GM21529 (cell line): ENCODE results near the gene TMEM132C.

Experiments used
- ATAC-seq: cut with Tn5 transposase; IDR thresholded peaks from one replicate; pipeline ENCODE4 v1.9.1; 2021; ENCODE audit not compliant: unreplicated experiment

TMEM132C gene

DNA sequence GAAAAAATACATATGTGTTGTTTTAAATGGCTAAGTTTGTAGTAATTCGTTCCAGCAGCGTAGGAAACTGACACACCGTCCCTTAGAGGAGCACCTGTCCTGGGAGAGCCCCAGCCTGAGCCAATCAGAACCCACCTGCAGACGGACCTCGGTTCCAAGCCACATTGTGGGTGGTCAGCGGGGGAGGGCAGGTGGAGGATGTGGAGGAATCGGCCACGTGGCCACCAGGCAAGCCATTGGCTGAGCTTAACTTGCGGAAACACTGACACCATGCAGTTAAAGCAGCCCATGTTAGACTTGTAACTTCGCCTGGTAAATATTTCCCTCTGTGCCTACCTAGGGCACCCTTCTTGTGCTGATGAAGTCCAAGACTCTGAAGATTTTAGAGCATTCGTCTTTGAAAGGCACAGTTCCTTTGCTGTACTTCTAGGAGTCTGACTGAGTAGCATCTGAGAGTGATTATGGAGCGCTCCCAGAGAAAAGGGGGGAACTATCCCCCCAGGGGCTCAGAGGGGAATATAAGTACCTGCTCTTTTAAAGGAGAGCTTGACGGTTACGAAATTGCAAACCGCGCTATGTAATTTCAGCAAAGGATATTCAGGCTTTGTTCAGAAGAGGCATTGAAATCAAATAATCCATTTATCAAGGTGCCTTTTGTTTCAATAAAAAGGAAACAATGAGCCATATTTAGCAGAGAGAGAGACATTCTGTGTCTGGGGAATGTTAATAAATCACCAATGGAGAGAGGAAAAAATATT, 135.7 kb downstream of the TMEM132C start:
- no peak for ATAC-seq

DNA sequence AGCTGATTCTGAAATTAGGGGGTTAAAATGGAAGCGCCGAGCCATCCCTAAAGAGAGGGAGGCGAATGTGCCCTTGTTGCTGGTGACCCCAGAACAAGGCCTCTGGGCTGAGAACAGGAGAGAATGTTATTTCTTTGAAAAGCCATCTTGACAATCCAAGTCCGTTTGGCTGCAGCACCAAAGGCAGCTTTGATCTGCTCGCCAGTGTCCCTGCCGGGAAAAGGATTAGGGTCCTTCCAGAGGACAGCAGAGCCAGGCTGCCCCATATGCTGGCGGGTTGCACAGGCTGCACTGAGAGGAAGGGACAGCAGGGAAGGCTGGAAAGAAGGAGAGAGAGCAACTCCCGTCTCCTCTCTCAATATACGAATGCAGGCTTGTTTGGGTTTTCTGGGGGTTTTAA, 141.7 kb downstream of the TMEM132C start:
- no peak for ATAC-seq

DNA sequence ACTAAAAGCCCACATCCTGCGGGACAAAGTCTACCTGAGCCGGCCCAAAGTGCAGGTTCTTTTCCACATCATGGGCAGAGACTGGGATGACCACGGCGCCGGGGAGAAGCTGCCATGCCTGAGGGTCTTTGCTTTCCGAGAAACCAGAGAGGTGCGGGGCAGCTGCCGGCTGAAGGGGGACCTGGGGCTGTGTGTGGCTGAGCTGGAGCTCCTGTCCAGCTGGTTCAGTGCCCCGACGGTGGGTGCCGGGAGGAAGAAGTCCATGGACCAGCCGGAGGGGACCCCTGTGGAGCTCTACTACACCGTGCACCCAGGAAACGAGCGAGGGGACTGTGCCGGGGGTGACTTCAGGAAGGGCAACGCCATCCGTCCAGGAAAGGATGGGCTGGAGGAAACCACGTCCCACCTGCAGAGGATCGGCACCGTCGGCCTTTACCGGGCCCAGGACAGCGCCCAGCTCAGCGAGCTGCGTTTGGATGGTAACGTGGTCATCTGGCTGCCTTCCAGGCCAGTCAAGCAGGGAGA, 148.1 kb downstream of the TMEM132C start:
- ATAC-seq: no peak

DNA sequence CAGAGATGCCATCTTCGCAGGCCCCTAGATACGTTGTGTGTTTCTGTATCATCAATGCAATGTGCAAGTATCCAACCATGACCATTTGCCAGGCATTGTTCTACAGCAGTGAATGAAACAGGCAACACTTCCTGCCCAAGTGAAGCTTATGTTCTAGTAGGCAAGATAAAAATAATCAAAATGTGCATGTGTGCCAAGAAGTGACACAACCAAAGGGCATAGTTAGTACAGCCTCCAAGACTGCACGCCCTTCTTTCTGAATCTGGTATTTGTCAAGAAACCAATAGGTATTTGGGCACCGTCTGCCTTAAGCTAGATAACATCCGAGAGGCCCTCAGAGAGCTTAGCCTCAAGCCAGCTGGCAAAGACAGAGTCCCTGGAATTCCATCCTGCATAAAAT, 152.0 kb downstream of the TMEM132C start:
- no peak for ATAC-seq

DNA sequence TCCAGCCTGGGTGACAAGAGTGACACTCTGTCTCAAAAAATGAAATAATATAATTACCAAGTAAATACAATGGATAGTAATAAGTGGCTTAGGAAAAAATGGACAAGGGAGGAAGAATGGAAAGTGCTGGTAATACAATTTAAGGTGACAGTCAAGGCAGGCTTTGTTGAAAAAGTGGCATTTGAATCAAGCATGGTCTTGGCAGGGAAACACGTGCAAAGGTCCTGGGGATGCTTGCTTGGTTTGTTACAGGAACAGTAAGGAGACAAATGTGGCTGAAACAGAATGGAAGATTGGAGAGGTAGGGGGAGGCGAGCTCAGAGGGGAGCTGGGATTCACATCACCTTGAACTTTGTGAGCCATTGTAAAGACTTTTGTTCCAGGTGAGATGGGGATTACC, 153.2 kb downstream of the TMEM132C start:
- no peak for ATAC-seq

DNA sequence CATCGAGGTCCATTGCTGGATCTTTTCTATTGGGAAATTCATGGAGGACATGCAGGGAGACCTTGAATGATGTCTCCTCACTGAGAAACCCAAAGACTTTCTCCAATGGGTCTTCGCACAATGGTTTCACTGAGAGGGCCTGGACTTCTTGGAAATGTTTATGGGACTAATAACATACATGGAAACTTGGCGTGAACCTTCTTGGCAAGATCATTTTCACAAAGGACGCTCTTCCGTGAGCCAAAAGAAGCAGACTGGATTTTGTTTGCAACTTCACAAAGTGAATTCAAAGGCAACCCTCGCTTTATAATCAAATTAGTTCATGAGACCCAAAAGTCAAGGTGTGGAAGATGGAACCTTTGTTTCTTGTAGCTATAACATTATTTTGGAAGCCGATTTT, 154.4 kb downstream of the TMEM132C start:
- no peak for ATAC-seq

DNA sequence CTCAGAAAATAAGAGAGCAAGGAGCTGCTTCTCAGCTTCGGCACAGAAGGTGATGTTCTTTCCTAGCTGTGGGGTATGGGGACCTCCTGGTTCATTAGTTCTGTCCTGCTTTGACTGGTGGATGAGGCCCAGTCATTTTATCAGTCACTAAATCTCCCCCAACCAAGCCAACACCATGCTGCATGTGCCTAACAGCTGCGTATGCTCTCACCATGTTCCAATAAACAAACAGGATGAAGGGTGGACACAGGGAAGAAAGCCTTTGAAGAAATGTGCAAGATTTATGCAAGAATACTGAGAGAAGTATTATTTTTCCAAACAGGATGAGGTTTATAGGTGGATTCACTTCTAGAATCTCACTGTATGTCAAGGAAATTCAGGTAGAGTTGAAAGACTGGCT, 156.2 kb downstream of the TMEM132C start:
- no peak for ATAC-seq

DNA sequence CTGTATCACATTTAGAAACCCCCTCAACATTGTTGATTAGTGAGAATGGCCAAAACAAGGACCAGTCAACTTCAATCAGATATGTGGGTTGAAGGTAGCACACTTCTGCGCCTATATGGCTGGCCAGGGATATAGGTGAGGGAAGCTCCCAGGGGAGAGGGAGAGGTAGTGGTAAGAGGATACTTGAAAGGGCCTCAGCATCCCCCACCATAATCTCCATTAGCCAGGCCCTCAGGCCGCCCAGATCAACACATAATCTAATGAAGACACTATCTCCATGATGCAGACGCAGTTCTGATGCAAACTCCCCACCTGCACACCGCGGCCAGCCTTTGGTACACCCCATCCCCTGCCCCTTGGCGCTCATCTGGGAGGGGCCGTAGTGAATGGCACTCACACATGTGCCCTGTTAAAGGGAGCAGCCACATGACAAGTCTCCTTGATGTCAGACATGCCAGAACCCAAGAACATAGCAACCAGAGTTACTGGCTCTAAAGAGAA, 158.0 kb downstream of the TMEM132C start:
- ATAC-seq: no peak

DNA sequence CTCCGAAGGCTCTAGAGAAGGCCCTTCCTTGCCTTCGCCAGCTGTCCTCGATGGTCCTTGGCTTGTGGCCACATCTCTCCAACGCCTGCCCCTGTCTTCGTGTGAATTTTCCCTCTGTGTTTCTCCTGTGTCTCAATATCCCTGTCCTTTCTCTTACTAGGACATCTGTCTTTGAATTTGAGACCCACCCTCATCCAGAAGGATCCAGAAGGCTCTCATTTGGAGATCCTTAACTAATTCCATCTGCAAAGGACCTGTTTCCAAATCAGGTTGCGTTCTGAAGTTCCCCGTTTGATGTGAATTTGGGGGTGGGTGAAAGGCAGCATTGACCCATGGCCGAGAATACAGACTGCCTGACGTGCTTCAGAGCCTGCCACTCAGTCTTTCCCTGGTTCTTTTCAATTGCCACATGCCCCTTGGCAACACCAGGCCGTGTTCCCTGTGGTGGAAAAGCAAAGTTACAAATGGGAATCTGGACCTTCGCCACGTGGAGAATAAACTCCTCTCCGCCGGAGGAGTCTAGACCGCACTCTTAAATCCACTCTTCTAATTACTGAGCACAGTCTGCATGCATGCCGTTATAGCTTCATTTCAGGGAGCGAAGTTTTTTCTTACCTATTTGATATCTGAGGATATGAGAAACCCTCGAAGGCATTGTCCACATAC, 158.8 kb downstream of the TMEM132C start:
- no peak for ATAC-seq

DNA sequence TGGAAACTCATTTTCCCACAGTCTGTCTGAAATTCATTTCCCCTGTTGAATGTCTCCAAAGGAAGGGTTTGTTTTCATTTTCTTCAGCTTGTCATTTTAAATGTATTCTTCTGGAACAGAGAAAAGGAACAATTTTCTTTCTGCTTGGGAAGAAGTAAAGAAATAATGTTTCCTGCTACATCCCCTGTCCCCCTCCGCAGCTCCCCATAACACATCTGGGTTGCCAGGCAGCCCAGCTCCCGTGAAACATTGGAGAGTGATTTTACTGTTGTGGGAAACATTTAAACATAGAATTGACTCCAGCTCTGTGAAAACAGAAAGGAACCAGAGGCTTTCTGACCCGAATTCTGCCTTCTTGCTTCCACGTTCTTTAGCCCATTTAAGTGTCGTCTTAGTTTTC, 159.5 kb downstream of the TMEM132C start:
- ATAC-seq: no peak

DNA sequence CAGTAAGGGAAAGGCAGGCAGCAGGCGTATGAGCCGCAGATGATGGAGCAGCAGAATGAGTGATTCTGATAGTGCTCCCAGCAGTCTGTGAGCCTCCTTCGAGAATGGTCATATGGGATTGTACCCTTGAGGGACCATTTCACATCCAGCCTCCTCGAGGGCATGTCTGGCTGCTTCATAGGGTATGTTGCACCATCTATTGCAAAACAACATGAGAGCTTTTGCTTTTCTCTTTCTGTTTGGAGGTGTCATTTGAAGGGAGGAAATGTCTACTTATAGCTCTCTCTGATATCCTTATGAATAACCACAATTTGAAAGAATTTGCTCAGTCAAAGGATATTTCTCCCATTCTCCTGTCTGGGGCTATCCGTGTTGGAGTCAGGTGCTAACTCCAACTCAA, 172.8 kb downstream of the TMEM132C start:
- no peak for ATAC-seq

DNA sequence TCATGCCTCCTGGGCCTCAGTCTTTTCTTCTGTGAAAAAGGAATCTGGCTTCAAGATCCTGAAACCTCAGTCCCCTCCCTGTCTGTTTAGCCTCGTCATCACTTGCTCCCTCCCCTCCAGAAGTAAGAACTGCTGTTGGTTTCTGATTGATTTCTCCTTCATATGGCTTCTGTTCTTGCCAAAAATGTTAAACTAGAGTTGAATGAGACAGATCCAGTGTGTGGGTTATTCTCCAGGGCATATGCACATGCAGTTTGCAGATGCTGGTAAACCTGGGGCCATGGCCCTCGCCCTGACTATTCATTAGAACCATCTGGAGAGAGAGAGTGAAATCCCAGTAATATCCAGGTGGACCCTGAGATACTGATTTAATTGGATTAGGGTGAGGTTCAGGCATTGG, 175.1 kb downstream of the TMEM132C start:
- no peak for ATAC-seq

DNA sequence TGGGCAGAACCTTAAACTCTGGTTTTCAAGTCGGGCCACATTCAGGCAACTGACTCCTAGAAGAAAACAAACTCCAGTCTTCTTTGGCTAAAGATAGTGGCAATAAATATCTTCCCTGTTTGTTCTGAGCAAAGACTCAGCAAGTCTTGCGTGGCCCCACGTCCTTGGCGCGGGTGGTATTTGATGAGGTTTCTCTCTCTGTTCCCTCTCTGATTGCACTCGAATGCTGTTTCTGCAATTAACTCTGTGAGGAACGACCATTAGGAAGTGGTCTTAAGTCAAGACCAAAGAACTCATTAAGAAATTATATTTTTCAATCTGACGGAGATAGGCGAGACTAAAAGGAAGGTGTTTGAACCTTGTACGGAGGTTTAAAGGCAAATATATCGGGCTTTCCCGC, 177.6 kb downstream of the TMEM132C start:
- no peak for ATAC-seq

DNA sequence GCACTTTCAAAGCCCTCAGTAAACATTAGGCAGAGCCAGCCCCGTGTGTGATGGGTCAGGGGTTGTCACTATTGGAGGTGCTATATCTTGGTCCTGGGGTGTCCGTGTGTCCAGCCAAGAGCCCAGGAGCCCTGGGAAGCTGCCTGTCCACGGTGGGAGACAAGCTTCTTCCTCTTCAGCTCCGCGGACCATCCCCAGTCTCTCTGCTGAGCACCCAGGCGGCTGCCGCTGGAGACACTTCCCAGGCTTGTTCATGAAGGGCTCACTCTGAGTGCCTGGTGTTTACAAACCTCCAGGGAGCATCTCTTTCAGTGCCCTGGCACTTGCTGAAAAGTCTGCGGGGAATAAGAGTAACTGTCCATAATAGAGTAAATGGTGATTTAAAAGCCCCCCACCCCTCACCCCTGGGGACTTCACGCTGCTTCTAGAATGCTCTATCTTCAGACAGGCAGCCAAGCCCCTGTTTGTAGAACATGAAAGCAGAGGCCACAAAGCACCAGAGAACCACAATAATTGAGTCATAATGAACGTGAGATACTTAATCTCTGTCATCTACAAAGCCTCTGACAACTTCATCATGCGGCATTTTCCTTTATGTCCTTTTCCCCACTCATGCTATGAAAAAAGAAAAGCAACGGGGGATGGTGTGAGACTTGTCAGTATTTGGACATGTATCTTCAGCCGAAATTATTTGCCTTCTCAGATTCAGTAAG, 178.6 kb downstream of the TMEM132C start:
- ATAC-seq: no peak

DNA sequence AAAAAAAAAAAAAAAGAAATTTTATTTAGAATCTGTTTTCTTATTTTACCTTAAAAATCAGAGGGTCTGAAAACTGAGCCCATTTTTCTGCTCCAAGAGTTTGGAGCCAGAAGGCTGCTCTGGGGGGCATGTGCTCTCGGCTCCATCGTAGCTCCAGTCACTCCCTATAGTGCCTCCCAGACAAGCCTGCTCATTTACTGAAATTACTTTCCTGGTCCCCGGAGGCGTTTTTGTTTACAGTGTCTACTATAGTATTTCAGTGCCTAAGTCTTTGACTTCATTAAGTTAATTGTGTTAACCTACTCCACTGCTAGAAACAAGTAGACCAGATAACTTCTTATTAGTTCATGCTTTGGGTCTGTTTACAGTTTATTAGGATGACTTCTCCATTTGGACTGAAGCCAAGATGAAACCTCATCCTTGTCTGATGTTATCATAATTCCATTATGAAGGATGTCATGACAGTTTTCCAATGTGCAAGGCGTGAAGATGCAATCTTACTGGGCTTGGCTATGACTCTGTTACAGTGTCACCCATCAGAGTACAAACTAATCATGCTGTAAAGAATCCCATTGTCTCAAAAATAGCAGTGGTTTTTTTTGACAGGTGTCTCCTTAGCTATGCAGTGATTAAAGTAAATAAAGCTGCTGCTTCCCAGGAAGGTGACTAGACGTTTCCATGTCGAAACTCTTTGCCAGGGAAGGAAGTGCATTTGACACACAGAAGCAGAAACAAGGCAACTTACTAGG, 182.3 kb downstream of the TMEM132C start:
- ATAC-seq: no peak

DNA sequence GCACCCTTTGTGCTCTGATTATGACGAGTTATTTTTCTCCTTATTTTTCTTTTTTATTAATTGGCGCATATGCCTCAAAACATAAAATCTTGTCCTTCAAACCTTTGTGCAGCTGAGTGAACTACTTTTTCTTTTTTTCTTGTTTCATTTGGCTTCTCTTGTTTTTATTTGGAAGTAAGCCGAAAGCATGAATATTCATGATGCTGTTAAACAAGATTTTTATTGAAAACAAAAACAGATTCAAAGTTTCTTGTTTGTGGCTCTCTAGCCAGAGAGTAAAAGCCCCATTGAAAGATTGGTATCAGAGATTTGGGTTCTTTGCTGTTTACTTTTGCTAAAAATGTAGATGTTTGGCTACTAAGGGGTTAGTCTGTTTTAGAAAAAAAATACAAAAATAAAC, 183.8 kb downstream of the TMEM132C start:
- no peak for ATAC-seq

DNA sequence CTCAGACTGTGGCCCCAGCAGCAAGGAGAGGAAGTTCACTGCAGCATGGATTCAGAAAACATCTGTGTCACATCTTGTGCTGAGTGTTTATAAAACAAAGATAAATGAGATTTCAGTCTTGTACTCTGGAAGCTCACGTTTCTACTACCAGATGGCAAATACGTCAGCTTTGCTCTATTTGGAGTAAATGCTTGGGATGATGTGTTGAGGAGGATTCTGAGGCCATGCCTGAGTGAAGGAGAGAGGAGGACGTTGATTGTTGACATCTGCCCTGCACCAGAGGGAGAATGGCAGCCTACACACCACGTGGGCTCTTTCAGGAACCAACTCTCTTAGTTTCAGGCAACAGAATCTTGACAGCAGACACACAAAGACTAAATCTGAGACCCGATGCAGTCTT, 188.9 kb downstream of the TMEM132C start:
- no peak for ATAC-seq

DNA sequence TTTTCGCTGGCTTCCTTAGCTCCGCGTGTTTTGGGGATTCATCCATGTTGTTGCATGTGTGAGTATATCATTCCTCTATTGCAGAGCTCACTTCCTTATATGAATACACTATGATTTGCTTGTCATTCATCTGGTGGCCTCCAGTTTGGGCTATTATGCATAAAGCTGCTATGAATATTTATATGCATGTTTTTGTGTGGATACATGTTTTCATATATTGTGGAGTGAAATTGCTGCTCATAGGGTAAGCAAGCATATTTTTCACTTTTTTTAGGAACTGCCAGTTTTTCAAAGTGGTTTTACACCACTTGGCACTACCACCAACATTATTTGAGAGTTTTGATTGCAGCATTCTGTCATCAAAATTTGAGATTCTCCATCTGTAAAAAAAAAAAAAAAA, 190.0 kb downstream of the TMEM132C start:
- ATAC-seq: no peak

DNA sequence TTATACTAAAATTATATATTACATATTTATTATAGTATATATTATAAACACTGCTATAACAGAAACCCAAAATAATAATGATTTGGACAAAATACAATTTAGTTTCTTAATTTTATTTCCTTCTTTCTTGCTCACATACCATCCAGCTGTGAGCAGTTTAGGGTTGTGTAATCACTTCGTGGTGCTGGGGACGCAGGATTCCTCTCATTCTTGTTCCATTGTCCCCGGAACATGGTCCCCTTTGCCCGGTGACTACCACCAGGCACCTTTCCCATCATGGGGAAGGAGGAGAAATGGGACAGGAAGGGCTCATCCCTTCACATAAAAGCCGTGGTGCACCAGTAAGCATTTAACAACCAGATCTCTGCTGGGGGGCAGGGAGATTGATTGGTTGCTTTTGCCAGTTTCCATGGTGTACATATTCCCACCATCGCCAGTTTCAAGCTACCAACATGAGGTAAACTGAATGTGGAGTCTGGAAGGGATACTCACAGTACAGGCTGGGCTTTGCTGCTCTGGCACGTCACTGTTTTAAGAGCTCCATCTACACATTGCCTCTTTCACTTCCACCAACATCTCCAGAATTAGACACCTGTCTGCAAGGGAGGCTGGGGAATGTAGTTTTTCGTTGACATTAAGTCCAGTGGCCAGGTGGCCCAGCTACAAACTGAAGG, 191.5 kb downstream of the TMEM132C start:
- no peak for ATAC-seq

DNA sequence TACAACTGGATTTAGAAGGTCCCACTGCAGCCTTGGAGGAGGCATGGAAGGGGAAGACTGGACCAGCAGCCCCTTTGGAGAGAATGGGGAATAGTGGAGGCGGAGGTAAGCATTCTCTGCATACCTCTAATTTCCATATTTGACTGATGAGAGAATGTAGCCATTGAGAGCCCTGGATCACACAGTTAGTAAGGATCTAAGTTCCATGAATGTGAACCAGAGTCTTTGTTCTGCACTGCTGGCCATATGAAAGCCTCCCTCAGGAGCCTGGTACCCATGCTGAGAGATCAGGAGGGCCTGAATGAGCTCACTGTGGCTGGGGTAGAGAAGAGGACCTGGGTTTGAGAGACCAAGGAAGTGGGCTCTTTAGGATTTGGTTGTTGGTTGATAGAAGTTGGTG, 192.1 kb downstream of the TMEM132C start:
- no peak for ATAC-seq

DNA sequence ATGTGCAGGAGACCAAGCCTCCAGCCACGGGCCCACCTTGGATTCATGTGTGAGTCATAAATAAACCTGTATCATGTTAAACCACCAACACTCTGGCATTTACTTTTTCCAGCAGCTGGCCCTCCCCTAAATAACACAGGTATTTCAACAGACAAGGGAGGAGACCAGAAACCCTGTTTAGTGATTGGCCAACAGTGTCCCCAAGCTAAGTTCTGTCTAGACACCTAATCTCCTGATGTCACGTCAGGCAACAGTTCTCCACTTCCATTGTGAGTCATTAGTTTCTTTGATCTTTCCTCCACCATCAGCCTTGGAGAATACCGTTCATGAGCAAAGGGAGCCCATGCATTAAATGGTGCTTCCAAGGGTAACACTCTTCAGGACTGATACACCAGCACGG, 196.9 kb downstream of the TMEM132C start:
- no peak for ATAC-seq
